ENCODE results near the gene COP1. TPM values are rescaled to one million over a fixed set of nuclear protein-coding genes. Genes with fewer than 3 reads are reported as not detected.

Gene COP1
- total RNA-seq, 1 experiment from 2014 or later = 35.8 TPM

GRCh38 chr1:176199707-176200106, 7.4 kb downstream of the COP1 start:
- CTCF ChIA-PET = no interaction called here
- no peaks in the 10 kb centered on the region for H3K27me3 ChIP-seq (replicated peaks; ENCODE audit: insufficient read depth, low read depth, low read length, poor library complexity)
- DNase-seq (ENCODE audit: low spot score) = no peak
- no peaks in the 10 kb centered on the region for H3K36me3 ChIP-seq (ENCODE audit: insufficient read depth, low read length, poor library complexity, severe bottlenecking)
- no peak overlapping the region for H3K4me3 ChIP-seq (ENCODE audit: low read depth, low read length, poor library complexity, severe bottlenecking)
- BruUV-seq (replicated peaks) = no TSS peak
- H3K9me3 ChIP-seq (ENCODE audit: low read depth, low read length, poor library complexity, severe bottlenecking) = no peaks in the 10 kb centered on the region
- H3K27ac ChIP-seq (ENCODE audit: low read depth, low read length, poor library complexity, severe bottlenecking) = no peak overlapping the region
- H3K4me1 ChIP-seq (ENCODE audit: insufficient read depth, low read length, poor library complexity, severe bottlenecking) = peaks cover 12% of the 10 kb centered on the region
- TF ChIP-seq CTCF (conservative IDR thresholded peaks at IDR 0.05; ENCODE audit: low read depth, low read length) = no peak
- no peak for TF ChIP-seq EZH2 (IDR thresholded peaks at IDR 0.05; ENCODE audit: borderline replicate concordance, low read depth, low read length, poor library complexity, severe bottlenecking)
- POLR2A ChIA-PET (ENCODE audit: low non-redundant PET) = no interaction called here
- intact Hi-C loops (cut with micrococcal nuclease; ENCODE audit: unreplicated experiment) = loop anchor here (10.0 kb wide), 1 partner anchor 135 kb away; no protein-coding TSS in a partner anchor

GRCh38 chr1:176198413-176198812, 8.7 kb downstream of the COP1 start:
- Histone ChIP-seq H3K36me3 (ENCODE audit: insufficient read depth, low read length, poor library complexity, severe bottlenecking) (no peaks in the 10 kb centered on the region), H3K4me3 (ENCODE audit: low read depth, low read length, poor library complexity, severe bottlenecking) (no peak overlapping the region), H3K4me1 (ENCODE audit: insufficient read depth, low read length, poor library complexity, severe bottlenecking) (peaks cover 11% of the 10 kb centered on the region), H3K9me3 (ENCODE audit: low read depth, low read length, poor library complexity, severe bottlenecking) (no peaks in the 10 kb centered on the region), H3K27ac (ENCODE audit: low read depth, low read length, poor library complexity, severe bottlenecking) (no peak overlapping the region), H3K27me3 (replicated peaks; ENCODE audit: insufficient read depth, low read depth, low read length, poor library complexity) (no peaks in the 10 kb centered on the region)
- ChIA-PET CTCF (no interaction called here), POLR2A (ENCODE audit: low non-redundant PET) (no interaction called here)
- TF ChIP-seq CTCF (conservative IDR thresholded peaks at IDR 0.05; ENCODE audit: low read depth, low read length) = no peak
- no TSS peak for BruUV-seq (replicated peaks)
- intact Hi-C loops (cut with micrococcal nuclease; ENCODE audit: unreplicated experiment) = no loop called here
- no peak for DNase-seq (ENCODE audit: low spot score)

GRCh38 chr1:176196728-176197127, 10.4 kb downstream of the COP1 start:
- no TSS peak for BruUV-seq (replicated peaks)
- TF ChIP-seq EZH2 (IDR thresholded peaks at IDR 0.05; ENCODE audit: borderline replicate concordance, low read depth, low read length, poor library complexity, severe bottlenecking) = no peak
- no peak for TF ChIP-seq CTCF (conservative IDR thresholded peaks at IDR 0.05; ENCODE audit: low read depth, low read length)
- intact Hi-C loops (cut with micrococcal nuclease; ENCODE audit: unreplicated experiment) = no loop called here
- ChIA-PET CTCF (no interaction called here), POLR2A (ENCODE audit: low non-redundant PET) (no interaction called here)
- Histone ChIP-seq H3K27me3 (replicated peaks; ENCODE audit: insufficient read depth, low read depth, low read length, poor library complexity) (no peaks in the 10 kb centered on the region), H3K9me3 (ENCODE audit: low read depth, low read length, poor library complexity, severe bottlenecking) (no peaks in the 10 kb centered on the region), H3K27ac (ENCODE audit: low read depth, low read length, poor library complexity, severe bottlenecking) (no peak overlapping the region), H3K36me3 (ENCODE audit: insufficient read depth, low read length, poor library complexity, severe bottlenecking) (no peaks in the 10 kb centered on the region), H3K4me1 (ENCODE audit: insufficient read depth, low read length, poor library complexity, severe bottlenecking) (peaks cover 11% of the 10 kb centered on the region), H3K4me3 (ENCODE audit: low read depth, low read length, poor library complexity, severe bottlenecking) (no peak overlapping the region)
- no peak for DNase-seq (ENCODE audit: low spot score)

Data from A673 (cell line).